IPS-NIHi11 (cell line): ENCODE measurements around the gene CDC42BPA.
"Not testable (repeated sequence)": the region's sequence is repeated elsewhere in the genome, so short reads cannot be mapped to it uniquely, and the experiment has no call there.

Source experiments
- DNase-seq: peaks from one replicate; pipeline ENCODE4 v3.0.0; 2012; ENCODE audit warnings: mixed read lengths, low spot score

The CDC42BPA gene

DNA sequence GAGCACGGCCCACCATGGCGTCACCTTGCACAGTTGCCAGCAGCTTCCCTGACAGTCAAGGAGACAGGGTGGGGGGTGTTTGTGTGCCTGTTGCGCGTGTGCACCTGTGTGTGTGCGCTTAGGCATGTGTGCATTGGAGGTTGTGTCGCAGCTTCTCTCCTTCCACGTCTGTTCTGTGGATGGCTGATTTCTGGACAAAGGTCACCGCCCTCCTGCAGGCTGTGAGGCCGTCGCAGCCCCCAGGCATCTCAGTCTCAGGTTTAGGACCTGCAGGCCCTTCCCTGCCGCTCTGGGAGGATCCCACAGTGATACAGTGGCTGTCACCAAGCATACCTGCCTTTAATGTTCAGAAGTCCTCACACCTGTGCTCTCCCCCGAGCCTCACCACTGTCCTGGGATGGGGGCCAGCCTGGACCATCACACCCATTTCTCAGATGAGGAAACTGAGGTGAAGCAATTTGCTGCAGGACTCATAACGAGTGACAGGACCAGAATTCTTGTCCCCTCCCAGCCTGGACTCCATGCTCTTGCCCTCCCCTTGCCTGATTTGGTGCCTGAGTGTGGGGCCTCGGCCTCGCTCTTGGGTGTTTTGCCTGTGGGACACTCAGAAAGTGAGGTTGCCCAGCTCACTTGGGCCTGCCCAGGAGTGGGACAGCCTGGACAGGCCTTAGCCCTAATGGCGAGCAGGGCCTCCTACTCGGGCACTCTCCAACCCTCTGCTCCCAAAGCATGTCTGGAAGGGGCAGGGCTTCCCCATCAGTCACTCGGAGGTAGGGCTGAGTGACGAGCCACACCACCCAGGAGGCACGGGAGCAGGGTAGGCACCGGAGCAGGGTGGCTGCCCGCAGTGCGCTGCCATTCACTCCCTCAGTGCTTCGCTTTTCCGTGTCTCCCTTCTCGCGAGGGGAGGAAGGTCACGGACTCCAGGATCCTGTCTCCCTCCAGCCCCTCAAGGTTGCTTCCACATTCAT lies 355.6 kb downstream of the CDC42BPA start:
- DNase-seq: no peak

DNA sequence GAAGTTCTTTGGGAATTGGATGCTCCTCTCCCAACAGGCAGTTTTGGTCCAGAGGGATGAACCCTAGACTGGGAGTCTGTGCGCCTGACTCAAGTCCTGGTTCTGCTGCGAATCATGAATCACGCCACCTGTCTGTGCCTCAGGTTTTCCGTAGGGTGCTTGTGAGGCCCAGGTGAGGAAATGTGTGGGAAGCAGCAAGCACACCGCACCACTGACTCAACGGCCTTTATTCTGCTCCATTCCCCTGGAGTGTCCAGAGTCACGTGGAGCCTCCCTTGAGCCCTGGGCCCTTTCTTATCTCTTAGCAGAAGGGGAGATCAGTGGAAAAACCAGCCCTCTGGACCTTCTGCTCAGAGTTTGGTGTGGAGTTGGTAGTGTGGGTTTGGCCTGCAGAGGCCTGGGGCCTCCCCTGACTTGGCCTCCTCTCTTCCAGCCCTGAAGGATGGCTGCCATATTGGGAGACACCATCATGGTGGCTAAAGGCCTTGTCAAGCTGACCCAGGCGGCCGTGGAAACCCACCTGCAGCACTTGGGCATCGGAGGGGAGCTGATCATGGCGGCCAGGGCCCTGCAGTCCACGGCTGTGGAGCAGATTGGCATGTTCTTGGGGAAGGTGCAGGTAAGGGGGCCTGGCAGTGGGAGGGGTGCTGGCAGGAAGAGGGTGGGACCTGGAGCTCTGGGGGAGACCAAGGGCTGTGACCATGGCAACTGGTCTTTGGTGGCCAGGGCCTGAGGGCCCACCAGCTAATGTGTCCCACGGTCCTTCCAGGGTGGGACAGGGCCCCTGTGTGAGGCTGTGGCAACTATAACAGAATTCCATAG lies 357.1 kb downstream of the CDC42BPA start:
- DNase-seq: no peak

DNA sequence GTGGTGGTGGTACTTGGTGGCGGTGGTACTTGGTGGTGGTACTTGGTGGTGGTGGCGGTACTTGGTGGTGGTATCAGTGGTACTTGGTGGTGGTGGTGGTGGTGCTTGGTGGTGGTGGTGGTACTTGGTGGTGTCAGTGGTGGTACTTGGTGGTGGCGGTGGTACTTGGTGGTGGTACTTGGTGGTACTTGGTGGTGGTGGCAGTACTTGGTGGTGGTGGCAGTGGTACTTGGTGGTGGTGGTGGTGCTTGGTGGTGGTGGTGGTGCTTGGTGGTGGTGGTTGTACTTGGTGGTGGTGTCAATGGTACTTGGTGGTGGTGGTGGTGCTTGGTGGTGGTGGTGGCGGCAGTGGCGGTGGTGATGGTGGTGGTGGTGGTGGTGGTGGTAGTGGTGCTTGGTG lies 358.0 kb downstream of the CDC42BPA start:
- DNase-seq: no peak

DNA sequence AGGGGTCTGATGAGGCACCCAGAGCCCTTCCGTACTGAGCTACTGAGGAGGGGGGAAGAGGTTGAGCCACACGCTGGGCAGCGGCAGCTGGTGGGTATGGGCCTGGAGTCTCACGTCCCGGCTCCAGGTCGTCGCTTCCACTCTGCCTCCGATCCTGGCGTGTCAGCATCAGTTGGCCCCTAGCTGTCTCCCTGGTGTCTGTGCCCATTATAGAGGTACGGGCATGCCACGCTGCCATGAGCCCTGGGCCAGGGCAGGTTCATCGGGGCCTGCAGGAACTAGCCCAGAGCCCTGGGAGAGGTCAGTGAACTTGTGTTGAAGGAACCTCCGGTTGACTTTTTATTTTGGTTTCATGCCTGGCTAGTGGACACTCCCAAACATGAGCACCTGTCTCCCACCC lies 360.0 kb downstream of the CDC42BPA start:
- no peak for DNase-seq

DNA sequence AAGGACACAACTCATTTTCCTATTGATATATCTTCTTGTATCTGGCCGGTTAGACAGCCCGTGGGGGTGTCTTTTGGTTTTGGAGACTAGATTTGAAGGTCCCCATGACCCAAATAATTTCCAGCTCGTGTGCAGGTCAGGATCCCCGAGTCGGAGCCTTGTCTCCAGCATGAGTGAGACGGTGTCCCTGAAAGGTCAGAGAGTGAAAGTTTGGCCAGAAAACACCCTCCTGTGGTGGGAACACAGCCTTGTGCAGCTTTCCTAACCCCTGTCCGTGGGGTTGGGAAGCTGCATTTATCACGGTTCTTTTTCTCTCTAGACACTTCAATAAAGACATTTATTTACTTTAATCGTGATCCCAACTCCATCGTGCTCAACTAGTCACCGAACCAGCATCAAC lies 360.6 kb downstream of the CDC42BPA start:
- DNase-seq: no peak

DNA sequence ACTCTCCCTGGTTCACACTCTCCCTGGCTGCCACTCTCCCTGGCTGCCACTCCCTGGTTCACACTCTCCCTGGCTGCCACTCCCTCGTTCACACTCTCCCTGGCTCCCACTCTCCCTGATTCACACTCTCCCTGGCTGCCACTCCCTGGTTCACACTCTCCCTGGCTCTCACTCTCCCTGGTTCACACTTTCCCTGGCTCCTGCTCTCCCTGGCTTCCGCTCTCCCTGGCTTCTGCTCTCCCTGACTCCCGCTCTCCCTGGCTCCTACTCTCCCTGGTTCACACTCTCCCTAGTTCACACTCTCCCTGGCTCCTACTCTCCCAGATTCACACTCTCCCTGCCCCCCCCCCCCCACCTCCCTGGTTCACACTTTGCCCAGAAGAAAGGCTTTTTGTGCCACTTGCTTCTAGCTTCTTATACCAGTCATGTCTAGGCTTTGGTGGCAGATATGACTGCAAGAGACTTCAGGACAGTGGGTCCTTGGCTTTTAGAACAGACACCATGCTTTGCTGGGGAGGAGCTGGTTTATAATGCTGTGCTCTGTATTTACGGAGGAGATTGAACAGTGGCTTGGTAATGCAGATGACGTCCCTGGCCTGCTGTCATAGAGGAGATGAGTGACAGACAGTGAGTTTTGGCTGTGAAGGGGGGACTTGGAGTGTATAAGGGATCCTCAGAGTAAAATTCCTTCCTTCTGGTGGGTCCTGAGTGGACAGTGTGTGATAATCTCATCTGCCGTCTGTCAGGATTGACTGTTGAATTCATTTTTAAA lies 361.2 kb downstream of the CDC42BPA start:
- no peak for DNase-seq

DNA sequence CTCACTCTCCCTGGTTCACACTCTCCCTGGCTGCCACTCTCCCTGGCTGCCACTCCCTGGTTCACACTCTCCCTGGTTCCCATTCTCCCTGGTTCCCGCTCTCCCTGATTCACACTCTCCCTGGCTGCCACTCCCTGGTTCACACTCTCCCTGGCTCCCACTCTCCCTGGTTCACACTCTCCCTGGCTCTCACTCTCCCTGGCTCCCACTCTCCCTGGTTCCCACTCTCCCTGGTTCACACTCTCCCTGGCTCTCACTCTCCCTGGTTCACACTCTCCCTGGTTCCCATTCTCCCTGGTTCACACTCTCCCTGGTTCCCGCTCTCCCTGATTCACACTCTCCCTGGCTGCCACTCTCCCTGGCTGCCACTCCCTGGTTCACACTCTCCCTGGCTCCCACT lies 362.4 kb downstream of the CDC42BPA start:
- not testable (repeated sequence) for DNase-seq

DNA sequence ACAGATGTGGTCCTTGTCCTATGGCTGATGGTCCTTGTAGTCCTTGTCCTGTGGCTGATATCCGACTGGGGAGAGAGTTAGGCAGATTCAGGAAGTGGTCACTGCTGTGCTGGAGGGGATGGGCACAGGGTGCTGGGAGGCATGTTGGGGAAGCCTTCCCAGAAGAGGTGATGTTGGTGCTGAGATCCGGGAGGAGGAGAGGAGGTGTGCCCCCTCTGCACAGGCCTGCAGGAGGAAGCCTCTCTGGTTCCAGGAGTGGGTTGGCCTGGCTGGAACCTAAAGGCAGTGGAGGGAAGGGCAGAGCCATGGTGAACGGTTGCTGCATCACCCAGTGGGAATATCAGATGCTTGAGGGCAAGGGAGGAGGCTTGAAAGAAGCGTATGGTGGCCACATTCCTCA lies 363.5 kb downstream of the CDC42BPA start:
- no peak for DNase-seq

DNA sequence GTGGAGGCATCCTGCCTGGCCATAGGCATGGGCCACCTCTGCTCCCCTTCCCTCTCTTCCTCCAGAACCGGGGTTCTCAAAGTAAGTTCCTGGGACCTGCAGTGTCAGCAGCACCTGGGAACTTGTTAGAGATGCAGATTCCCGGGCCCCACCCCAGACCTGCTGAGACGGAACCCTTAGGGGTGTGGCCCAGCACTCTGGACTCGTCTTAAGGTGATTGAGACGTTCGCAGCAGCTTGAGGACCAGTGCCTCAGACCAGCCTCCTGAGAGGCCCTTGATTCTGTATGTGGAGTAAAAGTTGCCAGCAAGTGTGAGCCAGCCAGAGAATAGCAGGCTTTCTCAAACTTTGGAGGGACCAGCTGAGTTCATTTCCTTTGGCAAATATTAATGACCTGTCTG lies 364.0 kb downstream of the CDC42BPA start:
- no peak for DNase-seq

DNA sequence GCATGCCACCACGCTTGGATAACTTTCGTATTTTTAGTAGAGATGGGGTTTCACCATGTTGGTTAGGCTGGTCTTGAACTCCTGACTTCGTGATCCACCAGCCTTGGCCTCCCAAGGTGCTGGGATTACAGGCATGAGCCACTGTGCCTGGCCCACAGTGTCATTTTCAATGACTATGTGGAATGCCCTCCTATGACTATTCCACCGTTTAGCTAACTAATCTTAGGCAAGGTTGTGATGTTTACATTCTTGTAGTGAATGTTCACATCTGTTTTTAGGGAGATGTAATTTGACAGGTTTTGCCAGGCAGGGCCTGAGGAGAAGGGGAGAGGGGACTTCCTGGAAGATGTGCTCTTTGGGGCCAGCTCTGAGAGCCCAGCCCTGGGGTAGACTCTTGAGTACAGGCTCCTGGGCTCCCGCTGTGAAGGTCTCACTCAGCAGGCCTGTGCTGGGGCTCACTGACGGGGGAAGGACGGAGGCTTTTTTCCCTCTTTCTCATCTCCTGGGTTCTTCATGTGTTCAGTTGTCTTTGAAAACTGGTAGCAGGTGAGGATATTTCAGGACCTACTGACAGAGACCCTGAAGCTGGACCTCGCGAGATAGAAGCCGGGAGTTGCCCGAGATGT lies 365.0 kb downstream of the CDC42BPA start:
- DNase-seq: no peak

DNA sequence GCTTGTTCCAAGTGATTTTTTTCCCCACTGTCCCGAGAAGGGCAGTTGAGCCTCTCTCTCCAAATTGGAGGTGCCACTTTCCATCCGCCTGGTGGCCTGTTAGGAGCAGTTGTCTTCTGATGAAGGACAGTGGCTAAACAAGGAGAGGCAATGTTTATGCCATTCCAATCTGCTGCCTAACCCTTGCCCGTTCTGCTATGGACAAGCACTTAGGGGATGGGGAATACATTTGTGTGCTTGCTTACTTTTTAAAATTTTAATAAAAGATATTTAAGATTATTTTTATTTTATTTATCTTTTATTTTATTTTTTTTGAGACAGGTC lies 366.2 kb downstream of the CDC42BPA start:
- no peak for DNase-seq

DNA sequence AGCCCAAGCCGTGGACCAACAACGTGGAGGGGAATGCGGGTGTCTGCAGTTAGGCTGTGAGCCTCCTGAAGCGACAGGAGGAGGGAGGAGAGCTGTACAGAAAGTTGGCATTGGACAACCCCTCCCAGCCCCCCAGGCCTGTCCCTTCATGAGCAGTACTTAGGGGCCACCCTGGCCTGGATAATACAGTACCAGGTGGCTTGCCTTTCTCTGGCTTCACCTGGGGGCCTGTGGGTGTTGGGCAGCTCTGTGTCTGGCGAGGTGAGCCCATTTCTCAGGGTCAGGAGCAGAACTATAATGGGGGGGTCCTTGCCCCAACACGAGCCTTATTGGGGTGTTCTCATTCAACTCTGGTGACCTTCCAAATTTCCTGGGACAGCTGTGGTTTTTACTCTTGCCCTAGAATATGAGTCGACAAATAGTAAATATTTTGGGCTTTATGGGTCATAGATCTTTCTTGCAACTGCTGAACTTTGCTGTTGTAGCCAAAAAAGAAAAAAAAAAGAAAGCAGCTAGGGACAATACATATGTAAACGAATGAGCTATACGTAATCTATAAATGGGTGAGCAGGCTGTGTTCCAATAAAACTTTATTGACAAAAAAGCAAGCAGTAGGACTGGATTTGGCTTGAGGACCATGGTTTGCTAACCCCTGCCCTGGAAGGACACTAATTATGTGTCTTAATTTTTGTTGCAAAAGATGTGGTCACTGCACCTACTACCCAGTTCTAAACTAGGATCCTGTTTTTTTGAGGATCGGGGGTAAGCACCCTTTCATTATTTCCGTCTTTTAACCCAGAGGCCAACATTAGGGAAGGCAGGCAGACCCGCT lies 366.8 kb downstream of the CDC42BPA start:
- DNase-seq: no peak

DNA sequence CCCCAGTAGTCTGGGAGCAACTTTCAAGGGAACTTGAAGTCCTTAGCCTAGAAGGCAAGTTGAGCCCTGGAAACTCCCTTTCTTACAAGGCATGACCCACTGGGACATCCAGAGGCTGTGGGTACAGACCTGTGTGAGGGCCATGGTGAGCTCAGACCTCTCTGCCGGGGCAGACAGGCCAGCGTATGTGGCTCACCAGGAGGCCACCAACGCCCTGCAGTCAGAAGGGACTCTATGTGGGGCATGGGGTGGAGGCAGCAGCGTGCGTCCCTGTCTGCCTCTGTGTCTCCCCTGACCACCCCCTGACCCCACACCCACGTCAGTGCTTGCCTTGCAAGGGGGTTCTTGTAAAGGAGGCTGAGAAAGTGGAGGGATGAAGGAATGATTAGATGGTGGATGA lies 367.4 kb downstream of the CDC42BPA start:
- DNase-seq: no peak

DNA sequence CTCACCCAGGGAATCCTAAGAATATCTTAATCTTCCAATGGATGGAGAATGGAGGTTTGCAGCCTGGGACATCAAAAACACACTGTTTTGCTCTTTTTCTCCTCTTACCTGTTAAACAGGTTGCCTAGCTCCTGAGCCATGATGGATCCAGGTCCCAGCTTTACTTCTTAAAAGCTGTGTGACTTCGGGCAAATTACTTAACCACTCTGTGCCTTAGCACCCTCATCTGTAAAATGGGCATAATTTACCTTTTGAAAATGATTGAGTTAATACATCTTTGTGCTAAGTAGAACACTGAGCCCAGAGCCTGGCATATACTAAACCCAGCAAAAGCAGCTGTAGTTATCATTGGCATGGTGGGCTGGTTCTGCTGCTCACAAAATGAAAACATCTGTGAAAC lies 368.0 kb downstream of the CDC42BPA start:
- DNase-seq: no peak

DNA sequence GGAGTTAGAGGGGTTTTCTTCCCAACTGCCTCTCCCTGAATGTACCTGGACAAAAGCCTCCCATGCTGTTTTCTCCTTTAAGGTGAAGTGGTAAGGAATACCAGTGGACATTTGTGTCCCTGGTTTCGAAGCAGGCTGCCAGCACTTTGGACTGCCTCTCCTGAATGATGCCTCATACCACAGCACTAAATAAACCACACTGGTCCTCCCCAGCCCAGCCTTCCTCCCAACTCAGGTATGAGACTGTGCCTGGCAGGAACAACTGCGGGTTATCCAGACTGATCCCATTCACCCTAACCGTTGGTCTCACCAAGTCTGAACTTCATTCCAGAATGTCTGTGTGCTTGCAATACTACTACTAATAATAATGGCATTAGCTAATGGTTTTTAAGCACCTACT lies 368.9 kb downstream of the CDC42BPA start:
- no peak for DNase-seq

DNA sequence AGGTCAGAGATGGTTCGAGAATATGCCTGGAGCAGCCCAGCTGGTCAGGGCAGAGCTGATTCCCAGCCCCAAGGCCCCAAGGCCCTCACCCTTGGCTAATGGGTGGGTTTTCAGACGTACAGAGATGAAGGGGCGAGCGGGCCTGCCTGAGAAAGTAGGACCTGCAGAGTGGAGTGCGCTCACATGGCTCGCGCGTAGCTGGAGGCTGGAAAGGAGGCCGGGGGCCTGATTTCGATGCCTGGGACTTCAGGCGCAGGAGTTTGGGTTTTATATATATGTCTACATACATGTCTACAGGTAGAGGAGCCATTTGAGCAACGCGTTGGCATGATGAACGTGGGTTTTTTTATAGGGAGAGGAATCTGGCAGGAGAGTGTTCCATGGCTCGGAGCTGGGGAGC lies 369.3 kb downstream of the CDC42BPA start:
- no peak for DNase-seq

DNA sequence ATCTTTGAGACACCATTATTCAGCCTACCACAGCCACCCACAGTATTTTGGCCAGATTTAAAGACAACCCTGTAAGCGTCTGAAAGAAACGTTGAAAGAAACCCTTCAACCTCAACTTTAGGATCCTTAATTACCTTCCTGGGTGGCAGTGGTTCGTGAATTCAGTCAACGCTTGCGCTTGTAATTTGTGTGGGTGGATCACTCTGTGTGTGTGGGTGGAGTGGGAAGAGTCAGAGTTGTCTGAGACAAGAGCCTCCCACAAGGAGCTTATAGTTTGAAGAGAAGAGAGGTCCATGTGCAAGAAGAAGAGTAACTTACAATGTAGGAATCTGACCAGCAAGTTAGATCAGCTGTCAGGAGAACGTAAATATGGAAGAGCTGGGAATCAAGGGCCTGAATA lies 369.8 kb downstream of the CDC42BPA start:
- DNase-seq: no peak

DNA sequence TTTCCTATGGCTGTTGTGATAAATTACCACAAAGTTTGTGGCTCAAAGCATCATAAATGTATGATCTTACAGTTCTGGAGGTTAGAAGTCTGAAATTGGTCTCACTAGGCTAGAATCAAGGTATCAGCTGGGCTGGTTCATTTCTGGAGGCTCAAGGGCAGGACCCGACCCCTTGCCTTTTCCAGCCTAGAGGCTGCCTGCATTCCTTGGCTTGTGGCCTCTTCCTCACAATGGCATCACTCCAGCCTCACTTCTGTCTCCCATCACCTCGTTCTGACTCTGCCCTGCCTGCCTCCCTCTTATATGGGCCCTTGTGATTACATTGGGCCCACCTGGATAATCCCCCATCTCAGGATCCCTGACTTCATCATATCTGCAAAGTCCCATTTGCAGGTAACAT lies 370.2 kb downstream of the CDC42BPA start:
- no peak for DNase-seq

DNA sequence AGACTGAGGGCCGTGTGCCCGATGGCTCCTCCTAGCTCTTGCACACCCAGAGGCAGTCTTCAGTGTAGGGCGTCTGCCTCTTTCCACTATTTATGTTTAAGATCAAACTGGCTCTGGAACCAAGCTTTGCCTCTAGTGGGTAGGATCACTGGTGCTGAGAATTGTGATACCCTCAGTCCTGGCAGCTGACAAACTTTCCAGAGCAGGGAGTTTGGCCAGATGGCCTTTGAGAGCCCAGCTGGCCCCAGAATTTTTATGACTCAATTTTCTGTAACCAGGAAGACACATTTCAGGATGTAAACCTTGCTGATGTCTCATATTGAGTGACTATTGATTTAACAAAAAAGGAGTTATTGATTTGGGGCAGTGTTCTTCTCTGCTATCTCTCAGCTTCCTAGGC lies 371.5 kb downstream of the CDC42BPA start:
- DNase-seq: no peak

DNA sequence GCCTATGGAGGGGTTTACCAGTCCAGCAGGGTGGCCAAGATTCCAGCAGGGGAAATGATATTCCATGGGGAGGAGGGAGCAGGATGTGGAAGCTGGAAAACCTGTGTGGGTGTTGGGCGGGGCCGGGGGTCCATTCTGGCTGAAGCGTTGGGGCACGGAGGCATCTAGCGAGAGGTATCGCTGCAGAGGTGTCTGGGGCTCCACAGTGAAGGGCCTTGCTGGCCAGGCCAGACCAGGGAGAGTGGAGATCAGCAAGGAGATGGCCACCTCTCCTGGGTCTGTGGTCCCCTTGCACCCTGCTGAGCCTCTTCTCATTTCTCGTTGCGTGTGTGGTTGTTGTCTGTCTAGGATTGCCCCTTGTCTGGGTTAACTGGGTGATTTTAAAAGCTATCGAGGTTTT lies 372.0 kb downstream of the CDC42BPA start:
- DNase-seq: no peak

DNA sequence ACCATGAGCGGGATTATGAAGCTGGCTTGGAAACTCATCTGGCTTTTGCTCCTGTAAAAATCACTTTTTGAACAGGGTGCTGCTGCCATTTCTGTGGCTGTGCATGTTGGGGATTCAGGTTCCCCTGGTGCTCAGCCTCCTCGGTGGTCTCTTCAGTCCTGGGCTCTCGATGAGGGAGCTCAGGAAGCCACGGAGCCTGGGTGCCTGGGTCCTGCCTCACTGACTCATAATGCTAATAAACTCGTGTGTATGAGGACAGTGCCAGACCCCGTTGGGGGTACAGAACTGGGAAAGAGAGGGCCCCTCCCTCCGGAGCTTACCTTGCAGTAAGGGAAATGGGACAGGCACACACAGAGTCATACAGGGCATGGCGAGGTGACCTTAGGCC lies 372.4 kb downstream of the CDC42BPA start:
- DNase-seq: no peak
